ENCODE measurements around the gene VEZT.

DNA sequence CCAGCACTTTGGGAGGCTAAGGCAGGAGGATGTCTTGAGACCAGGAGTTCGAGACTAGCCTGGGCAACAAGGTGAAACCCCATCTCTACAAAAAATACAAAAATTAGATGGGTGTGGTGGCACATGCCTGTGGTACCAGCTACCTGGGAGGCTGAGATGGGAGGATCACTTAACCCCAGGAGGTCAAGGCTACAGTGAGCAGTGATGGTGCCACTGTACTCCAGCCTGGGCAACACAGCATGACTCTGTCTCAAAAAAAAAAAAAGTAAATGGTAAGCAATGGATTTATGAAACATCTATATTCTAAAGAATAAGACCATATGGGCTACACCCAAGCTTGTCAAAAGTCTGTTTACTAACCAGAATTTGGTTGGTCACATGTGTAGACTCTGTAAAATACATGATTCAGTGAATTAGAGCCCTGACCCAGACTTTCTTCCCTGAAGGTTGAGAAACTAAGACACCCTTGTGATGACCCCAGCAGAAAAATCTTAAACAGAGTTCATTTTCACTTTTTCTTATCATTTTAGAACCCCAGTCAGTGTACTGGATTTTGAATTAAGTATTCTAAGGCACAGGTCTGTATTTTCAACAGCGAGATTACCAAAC, 12.5 kb upstream of the VEZT start:
- TF ChIP-seq, protein P1, sequence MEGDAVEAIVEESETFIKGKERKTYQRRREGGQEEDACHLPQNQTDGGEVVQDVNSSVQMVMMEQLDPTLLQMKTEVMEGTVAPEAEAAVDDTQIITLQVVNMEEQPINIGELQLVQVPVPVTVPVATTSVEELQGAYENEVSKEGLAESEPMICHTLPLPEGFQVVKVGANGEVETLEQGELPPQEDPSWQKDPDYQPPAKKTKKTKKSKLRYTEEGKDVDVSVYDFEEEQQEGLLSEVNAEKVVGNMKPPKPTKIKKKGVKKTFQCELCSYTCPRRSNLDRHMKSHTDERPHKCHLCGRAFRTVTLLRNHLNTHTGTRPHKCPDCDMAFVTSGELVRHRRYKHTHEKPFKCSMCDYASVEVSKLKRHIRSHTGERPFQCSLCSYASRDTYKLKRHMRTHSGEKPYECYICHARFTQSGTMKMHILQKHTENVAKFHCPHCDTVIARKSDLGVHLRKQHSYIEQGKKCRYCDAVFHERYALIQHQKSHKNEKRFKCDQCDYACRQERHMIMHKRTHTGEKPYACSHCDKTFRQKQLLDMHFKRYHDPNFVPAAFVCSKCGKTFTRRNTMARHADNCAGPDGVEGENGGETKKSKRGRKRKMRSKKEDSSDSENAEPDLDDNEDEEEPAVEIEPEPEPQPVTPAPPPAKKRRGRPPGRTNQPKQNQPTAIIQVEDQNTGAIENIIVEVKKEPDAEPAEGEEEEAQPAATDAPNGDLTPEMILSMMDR (IDR thresholded peaks at IDR 0.05), result no peak
- TF ChIP-seq POLR2A (IDR thresholded peaks at IDR 0.05) (no peak), POLR2AphosphoS5 (IDR thresholded peaks at IDR 0.05) (no peak)

Measured in transverse colon (tissue), 4 donors.